NCI-H446 treated with DMSO at 0.1 percent for 48 hours (cell line): ENCODE measurements around the gene DDX11.
"Not testable (repeated sequence)": the region's sequence is repeated elsewhere in the genome, so short reads cannot be mapped to it uniquely, and the experiment has no call there.

Experiments
- DNase-seq: peaks from one replicate; lab custom pipeline; 2025; lab: John Stamatoyannopoulos, UW

Gene DDX11

DNA sequence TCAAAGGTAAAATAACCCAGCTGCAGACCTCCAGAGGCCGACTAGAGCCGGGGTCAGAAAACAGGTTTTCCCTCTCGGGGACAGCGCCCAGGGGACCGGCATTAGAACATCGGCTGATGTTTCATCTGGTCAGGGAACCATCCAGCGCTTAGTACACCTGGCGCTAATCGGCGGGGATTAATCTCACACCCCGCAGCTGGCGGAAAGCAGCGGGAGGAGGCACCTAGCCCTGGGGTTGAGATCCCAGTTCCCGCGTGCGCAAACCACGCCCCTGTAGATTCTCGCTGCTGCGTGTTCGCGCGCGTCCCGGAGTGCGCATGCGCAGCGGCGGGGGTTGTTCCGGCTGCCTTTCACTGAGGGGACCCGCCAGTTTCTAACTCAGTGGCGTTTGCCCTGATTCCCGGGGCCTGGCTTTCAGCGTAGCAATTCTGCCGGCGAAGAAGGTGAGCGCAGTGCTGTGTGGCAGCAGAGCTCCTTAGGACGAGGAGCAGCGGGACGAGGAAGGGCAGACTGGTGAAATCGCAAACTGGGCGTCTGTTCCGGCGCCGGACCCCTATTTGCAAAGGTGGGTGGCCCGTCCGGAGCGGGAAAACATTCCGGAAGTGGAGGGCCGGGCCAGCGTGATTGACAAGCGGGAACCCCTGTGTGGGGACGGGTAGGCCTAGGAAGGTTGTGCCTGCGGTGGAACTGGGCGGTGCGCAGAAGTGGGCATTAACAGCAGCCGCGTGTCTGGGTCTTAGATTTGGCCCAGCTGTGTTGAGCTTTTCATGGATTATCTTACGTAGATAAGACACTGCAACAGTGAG is at the start of gene DDX11:
Gene DDX11, plus strand, starts transcription at position 334 of the 806 bp plus-strand sequence. CDS start 4,534 bp downstream, outside the sequence.
- peak; percentile 81 for DNase-seq

DNA sequence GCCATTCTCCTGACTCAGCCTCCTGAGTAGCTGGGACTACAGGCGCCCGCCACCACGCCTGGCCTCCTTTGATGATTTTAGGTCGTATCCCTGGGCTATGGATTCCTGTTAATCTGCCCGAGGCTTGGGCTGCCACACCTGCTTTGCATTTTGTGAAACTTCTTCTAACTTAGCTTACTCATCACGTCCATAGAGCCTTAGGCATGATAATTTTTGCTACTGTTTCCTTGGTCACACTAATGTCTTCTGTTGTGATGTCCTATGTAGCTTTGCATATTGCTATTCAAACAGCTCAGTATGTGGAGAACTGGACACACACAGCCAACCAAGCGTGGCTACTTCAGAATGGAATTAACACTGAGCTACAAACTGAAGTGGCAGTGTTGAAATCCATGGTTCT is 47.5 kb upstream of the DDX11 start:
- DNase-seq: no peak

DNA sequence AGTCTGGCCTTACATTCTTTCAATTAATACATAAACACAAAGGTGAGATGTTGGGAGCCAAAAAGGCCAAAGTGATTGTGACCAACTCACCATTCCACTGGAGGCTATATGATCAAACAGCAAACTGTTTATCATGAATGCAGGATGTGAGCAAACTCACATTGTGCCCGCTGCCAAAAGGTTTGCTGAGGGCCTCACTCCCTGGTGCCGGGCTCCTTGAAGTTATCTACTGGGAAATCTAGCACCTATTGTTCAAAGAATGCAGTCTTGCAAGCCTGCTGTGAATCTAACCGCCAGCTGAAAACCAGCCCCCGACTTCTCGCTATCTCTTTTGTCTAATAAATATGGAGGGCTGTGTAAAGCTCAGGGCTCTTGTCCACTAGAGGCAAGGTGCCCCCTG is 46.7 kb upstream of the DDX11 start:
- DNase-seq: not testable (repeated sequence)

DNA sequence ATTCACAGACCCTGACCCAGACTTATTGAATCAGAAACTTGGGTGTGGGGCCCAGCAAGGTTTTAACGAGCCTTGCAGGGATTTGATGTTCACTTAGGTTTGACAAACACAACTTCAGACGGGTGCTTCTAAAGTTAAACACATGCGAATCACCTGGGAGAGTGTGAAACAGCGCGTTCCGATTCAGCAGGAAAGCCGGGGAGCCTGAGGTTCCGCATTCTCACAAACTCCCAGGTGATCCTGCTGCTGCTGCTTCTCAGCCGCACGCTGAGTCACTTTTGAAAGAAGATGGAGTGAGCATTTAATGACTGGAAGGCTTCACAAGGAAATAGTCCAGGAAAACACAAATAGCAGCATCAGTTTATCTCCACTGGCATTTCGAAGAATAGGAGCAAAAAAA is 44.2 kb upstream of the DDX11 start:
- DNase-seq: no peak

DNA sequence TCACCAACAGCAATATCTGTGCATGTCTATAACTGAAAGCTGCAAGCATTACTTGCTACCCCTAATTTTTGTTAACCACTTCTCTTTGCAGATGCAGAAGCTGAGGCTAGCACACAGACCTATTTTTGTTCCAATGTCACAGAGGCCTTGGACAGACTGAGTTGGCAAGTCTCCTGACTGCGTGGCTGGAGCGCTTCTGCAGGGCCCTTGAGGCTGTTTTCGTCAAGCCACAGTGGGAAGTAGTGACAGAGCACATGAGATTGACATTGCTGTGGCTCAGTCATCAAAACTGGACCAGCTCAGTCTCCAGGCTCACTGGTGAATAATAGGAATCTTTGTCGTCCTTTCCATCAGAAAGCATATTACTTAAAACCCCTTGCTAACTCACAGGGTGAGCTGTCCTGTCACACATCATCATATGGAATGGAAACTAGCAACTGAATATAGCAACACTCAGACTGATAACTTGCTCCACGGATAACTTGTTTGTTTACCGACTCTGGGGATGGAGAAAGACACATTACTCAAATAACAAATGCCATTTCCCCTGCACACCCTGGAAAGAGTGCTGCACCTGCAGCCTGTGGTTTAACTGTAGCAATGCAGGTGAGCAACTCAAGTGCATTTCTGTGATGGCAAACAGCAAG is 43.6 kb upstream of the DDX11 start:
- DNase-seq: no peak

DNA sequence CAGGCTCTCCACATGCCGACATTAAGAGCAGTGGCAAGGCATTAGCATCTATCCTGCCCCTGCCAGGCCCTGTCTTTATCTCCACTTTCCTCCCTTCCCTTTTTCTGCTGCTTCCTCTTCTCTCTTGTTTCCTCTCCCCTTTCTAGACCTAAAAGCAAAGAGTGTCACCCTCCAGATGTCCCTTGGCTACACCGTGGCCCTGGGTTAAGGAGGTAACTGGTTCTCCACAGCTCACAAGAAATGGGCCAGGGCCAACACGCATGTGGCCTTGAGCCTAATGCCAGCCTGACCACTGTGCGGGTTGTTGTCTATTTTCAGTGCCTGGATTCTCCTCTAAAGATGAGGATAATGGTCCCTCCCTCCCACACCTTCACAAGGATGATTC is 41.7 kb upstream of the DDX11 start:
- DNase-seq: no peak

DNA sequence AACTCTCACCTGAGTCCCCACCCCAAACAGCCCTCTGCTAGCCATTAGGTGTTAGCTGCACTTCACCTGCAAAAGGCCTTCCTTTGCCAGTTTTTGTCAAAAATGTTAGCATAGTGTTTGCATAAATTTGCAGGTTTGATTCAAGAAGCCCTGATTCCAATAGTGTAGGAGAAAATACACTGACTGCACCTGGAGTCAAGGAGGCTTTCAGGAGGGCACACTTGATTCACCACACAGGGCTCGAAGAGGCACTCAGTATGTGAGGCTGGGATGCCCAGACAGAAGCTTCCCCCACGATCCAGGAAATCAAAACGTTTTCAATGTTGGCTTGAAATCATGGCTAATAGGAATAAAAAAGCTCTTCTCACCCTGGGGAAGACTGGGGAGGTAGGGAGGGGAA is 40.5 kb upstream of the DDX11 start:
- no peak for DNase-seq

DNA sequence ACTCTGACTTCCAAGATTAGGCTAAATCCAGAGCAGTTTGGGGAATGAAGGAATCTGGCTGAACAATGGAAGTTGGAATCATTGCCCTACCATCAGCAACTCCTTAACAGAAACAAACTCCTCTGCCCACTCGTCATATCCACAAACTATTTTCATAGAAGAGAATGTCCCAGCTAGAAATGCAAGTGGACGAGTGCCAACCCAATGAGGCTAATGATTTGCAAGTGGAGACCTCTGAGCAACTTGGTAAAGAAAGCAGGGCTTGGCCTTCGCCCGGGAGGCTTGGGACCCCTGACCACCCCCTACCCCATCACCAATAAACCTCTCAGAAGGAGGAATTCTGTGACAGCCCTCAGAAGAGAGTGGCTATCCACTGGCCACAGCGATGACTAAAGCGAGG is 40.0 kb upstream of the DDX11 start:
- no peak for DNase-seq

DNA sequence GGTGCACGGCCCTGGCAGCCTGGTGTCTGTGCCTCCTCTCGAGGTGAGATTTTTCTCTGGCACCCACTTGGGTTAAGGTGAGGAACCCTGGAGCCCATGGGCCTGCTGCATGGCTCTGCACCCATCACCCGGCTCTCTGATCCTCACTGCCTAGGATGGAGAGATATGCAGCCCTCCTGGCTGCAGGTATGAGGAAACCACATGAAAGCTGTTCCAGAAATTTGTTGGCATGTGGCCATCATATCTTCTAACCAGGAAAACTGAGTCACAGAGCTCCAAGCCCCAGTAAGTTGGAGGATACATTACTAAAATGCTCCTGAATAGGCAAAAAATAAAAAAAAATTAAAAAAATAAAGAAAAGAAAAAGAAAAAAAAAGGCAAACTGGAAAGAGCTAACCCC is 39.3 kb upstream of the DDX11 start:
- DNase-seq: no peak

DNA sequence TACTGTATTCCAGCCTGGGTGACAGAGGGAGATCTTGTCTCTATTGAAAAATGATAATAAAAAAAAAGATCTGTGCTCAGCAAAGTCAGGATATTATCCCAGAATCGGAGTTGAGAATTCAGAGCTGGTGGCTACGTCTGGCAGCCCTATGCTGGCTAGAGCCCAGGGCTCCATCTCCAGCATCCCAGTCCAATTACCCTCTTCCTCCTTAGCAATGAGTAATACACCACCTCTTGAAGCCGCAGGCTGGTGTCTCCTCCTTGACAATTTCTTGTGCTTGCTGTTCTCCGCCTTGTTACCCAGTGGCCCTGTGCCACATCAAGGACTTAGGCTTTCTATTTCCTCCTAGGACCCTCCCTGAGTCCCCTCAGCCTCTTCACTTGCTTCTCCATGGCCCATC is 38.4 kb upstream of the DDX11 start:
- no peak for DNase-seq

DNA sequence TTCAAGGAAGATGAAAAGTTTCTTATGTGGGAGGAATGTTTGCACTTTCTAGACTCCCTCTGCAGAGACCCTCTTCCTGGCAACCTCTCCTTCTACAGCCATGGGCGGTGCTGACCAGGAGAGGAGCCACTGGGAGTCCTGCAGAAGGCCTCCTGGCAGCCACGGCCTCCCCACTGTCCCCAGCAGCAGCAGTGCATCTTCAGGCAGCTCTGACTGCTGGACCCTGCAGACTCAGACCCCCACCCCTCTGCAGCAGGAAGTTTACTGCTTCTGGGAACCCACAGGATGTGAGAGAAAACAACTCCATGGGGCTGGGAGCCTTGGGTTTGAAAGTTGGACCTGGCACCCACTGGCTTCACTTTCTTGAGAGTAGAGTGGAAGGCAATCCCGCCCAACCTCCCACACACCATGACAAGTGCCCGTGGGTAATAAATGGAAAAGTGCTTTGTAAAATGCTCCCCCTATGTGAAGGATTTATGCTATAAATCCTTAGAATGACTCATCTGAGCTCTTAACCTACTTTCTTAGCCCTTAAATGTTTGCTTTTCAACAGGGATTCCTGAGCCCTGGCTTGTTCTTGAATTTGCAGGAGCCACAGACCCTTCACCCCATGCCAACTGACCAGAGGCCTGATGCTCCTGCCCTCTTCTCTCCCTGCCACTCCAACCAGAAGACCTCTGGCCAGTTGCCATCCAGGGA is 37.5 kb upstream of the DDX11 start:
- no peak for DNase-seq

DNA sequence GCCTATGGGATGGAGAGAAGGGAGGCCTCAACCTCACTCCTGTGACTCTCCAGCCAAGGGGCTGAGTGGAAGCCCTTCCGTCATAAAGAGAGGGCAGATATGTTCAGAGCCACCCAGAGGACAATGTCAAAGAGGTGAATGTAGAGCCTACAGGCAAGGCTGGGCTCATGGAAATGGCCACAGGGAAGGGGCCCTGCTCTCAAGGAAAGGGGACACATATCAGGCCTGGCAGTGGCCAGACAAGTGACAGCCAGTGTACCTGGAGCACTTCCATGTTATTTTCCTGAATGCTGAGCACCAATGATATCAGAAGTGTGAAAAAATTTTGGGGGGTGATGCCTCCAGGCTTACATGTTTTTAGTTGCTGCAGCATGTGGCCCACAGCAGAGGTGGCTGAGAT is 36.6 kb upstream of the DDX11 start:
- no peak for DNase-seq

DNA sequence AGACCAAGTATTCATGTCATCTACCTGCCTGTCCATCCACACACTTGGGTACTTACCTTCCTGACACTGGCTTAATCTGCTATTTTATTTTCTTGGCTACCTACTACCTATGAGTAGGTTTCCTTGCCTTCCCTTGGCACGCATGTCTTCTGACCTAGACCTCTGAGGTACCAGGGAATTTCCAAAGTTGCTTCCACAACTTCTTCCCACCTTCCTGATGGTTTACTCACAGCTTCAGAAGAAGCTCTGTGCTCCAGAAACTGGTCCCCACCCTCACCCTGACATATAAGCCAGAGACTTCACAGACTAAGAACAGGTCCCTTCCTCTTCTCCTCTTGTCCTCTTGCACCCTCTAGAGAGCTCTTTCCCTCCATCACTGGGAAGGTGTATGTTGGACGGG is 35.7 kb upstream of the DDX11 start:
- DNase-seq: no peak

DNA sequence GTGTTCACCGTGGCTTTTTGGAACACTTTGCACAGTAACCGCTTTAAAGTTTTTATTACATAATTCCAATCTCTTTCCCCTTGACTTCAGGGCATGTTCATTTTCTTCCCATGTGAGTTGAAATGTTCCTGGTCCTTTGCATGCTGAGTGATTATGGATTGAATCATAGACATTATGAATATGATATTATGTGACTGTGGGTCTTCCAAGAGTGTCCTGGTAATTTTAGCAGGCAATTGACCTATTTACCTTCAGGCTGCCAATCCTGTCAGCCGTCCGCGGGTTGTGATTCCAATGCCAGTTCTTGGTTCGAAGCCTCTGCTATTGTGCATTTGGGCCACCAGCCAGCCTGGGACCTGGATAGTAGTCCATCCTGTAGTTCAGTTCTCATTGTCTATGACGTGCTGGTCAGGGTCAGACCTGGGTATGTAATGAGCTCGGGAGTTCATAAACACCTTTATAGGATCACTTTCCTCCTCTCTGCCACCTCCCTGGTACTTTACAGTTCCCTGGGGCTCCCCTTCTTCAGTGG is 32.6 kb upstream of the DDX11 start:
- no peak for DNase-seq

DNA sequence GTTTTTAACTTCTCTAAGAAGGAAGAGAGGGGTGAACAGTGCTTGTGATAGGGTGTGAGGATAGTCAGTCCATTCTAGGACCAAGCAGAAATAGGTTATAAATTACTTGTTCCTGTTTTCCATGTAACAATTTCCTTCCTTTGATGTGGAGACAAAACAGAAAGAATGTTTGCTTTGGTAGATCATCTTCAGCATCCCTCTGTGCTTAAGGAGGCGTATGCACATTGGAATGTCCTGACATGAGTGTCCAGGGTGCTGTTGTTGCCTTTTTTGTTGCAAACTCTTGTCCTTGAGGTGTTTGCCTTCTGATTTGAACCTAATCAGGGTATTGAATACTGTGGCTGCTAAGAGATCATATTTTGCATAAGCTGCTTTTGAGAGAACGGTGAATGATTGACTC is 23.5 kb upstream of the DDX11 start:
- DNase-seq: not testable (repeated sequence)

DNA sequence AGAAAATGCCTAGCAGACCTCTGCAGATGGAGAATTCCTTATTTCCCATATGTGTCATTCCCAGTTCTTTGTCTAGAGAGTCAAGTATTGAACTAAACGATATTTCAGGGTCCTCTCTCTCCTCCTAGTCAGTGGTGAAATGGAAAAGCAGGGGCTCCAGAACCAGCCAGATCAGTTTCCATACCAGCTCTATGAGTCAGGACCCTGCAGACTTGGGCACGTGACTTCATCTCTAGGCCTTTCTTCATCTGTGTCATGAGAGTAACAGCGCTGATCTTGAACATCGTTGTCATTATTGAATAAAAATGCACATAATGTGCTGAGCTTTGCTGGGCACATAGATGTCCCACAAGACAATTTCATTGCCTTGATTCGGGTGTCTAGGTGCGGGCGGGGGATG is 23.1 kb upstream of the DDX11 start:
- not testable (repeated sequence) for DNase-seq

DNA sequence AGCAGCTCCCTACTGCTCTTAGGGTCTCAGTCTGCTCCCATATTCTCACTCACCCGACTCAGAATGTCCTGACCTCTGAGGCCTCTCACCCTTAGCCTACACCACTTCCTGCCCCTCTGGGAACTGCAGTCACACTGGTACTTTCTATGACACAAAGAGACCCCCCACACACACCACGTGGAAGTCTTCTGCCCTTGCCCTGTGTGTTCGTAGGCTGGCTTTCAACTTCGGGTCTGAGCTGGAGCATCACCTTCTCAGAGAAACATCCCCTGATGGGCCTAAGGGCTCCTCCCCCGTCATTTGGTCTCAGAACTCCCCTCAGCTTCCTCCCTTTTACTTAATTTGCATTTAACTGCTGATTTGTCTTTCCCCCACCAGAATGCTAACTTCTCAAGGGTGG is 22.0 kb upstream of the DDX11 start:
- DNase-seq: not testable (repeated sequence)

DNA sequence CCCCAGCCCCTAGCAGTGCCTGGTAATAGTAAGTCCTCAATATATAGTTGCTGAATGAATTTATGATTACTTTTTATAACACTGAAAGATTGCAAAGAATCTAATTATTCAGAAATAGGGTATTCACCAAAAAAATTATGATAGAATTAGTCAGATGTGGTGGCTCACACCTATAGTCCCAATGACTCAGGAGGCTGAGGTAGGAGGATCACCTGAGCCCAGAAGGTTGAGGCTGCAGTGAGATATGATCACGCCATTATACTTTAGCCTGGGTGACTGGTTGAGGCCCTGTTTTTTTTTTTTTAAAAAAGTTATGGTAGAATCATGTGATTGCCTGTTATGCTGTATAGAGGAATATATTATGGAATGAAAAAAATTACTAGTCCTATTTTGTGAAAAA is 21.5 kb upstream of the DDX11 start:
- DNase-seq: not testable (repeated sequence)

DNA sequence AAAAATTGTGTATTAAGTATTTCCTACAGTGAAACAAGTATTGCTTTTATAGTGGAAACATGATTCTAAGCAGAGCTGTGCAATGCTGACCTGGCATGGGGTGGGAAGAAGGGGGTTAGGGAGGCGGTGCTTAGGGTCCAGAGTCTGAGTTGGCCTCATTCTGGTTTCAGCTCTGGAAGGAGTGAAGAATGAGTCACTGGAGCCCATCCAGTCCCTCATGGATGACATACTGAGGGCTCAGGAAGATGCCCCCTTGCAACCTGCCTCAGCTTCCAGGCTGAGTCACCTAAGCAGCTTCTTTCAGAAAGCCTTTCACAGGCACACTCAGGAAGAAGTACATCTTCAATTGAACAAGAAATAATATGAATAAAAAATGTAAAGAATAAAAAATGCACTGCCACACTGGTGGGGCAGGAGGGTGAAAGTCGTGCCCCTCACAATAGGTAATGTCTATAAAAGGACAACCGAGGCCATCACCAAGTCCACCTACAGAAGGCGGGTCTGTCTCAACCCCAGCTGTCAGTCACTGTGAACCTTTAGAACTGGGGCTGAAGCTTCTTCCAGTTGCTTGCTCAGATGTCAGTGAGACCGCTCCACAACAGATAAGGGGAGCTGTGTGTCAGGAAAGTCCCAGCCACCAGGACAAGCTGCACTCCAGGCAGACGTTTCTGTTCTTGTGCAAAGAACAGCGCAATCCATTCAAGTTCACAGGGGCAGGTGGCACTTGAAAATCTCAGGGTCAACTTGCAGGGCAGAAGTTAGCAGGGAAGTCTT is 20.8 kb upstream of the DDX11 start:
- DNase-seq: not testable (repeated sequence)

DNA sequence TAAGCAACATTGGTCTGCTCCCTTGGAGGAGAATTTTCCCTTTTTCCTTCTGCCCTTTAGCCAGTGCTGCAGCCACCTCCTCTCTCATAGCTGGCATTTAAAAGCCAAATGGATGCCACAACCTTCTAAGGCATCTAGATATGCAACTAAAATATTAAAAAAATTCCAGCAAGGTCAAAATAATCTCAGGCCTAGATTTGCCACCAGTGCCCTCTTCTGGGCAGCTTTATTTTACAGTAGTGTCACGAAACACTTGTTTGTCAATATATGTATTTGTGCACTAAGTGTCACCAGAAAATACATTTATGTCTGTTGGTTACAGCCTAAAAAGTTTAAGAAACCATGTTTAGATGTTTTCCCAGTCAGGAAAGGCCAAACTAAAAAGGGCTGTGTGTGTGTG is 19.7 kb upstream of the DDX11 start:
- not testable (repeated sequence) for DNase-seq

DNA sequence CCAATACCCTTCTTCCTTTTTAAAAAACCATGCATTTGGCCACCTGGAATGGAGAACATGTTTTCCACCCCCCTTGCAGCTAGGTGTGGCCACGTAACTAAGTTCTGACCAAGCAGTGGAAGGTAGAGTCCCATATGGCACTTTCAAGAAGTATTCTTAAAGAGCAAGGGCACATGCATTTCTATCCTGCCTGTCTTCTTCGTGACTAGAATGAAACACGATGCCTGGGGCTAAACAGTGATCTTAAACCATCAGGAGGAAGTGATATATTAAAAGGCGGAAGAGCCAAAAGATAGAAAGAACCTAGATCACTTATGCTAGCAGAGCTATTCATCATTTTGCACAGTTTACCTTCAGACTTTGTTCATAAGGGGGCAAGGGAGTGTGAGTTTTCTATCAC is 16.0 kb upstream of the DDX11 start:
- no peak for DNase-seq

DNA sequence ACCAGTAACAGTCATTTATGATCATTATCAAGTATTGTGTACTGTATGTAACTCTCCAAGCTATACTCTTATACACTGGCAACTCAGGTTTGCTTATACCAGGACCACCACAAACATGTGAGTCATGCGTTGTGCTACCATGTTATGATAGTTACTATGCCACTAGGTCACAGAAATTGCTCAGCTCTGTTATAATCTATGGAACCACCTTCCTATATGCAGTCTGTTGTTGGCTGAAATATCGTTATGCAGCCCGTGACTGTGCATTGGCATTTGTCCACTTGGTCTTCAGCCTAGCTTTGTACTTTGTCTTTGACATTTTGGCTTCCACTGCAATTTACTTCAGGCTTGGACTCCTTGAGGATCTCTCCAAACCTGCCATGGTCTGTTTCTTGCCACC is 7.5 kb upstream of the DDX11 start:
- not testable (repeated sequence) for DNase-seq
